GM19193 (cell line): ENCODE measurements around the gene P3H2.

Experiments
- POLR2A ChIP-seq: IDR thresholded peaks from 4 replicates; pipeline ENCODE4 v1.6.1; 2011; ENCODE audit not compliant: insufficient read depth, insufficient read length; ENCODE audit errors: extremely low read depth

P3H2 gene

GRCh38 chr3:189966843-189967242 lies 153.9 kb downstream of the P3H2 start:
- no peak for TF ChIP-seq POLR2A

- no peak for TF ChIP-seq POLR2A
These were observed 155.9 kb downstream of the P3H2 start for GRCh38 chr3:189964623-189965332.

GRCh38 chr3:189962466-189962865 lies 158.2 kb downstream of the P3H2 start:
- TF ChIP-seq POLR2A, result no peak

- no peak for TF ChIP-seq POLR2A
These were observed 159.1 kb downstream of the P3H2 start for GRCh38 chr3:189961522-189962161.

GRCh38 chr3:189954733-189955665 lies 165.7 kb downstream of the P3H2 start:
- TF ChIP-seq POLR2A, result no peak

GRCh38 chr3:189953551-189953950 lies 167.1 kb downstream of the P3H2 start:
- TF ChIP-seq POLR2A, result no peak

GRCh38 chr3:189952272-189952671 lies 168.4 kb downstream of the P3H2 start:
- TF ChIP-seq POLR2A, result no peak

GRCh38 chr3:189950258-189950657 lies 170.4 kb downstream of the P3H2 start:
- TF ChIP-seq POLR2A, result no peak

- TF ChIP-seq POLR2A, result no peak
These were observed 171.1 kb downstream of the P3H2 start for GRCh38 chr3:189949580-189949979.

- no peak for TF ChIP-seq POLR2A
These were observed 172.0 kb downstream of the P3H2 start for GRCh38 chr3:189948724-189949045.

GRCh38 chr3:189947948-189948723 lies 172.6 kb downstream of the P3H2 start:
- TF ChIP-seq POLR2A, result no peak

- TF ChIP-seq POLR2A, result no peak
These were observed 173.6 kb downstream of the P3H2 start for GRCh38 chr3:189947068-189947467.

- TF ChIP-seq POLR2A, result no peak
These were observed 174.6 kb downstream of the P3H2 start for GRCh38 chr3:189945935-189946709.
